Measurements from ENCODE around the gene UGCG. TPM values are rescaled to one million over a fixed set of nuclear protein-coding genes. Genes with fewer than 3 reads are reported as not detected.

UGCG gene
- total RNA-seq, 2 donors from 2014 or later = 15.1 to 15.8 TPM

DNA sequence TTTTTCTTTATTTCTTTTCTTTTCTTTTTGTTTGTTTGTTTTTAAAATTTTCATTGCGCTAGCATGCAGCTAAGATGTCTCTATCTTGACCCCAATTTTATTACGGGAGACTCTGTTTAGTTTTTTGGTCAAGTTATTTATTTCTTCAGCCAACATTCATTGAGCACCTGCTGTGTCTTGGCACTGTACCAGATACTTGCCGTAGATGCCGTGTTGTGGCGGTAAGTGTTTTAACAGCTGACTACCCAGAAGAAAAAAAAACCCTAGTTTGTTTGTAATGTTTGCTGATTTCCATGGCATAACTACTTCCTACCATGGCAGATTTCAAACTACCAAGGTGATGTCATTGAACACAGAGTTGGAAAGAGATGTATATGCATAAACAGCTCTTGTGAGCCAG, 65.0 kb downstream of the UGCG start:
- Mint-ChIP-seq H3K4me3 (no peak overlapping the region), H3K4me1 (peaks cover 15% of the 10 kb centered on the region), H3K27me3 (no peaks in the 10 kb centered on the region), H3K36me3 (ENCODE audit: low read depth) (no peaks in the 10 kb centered on the region), H3K9me3 (no peaks in the 10 kb centered on the region), H3K27ac (no peak overlapping the region)
- ATAC-seq (replicated peaks) = no peak

DNA sequence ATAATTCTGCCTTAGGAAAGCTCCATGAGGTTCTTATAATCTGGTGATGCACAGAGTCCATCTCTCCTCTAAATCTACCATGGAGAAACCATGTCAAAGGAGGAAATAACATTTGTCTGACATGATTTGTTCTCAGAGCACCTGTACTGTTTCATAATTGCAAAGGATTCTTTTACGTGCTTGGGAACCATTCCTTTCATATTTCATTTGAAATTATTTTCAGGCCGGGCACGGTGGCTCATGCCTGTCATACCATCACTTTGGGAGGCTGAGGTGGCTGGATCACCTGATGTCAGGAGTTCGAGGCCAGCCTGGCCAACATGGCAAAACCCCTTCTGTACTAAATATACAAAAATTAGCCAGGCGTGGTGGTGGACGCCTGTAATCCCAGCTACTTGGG, 65.4 kb downstream of the UGCG start:
- H3K27me3 Mint-ChIP-seq = no peaks in the 10 kb centered on the region
- no peak overlapping the region for H3K27ac Mint-ChIP-seq
- H3K4me3 Mint-ChIP-seq = no peak overlapping the region
- no peaks in the 10 kb centered on the region for H3K9me3 Mint-ChIP-seq
- H3K36me3 Mint-ChIP-seq (ENCODE audit: low read depth) = no peaks in the 10 kb centered on the region
- peaks cover 15% of the 10 kb centered on the region for H3K4me1 Mint-ChIP-seq
- ATAC-seq (replicated peaks) = no peak

DNA sequence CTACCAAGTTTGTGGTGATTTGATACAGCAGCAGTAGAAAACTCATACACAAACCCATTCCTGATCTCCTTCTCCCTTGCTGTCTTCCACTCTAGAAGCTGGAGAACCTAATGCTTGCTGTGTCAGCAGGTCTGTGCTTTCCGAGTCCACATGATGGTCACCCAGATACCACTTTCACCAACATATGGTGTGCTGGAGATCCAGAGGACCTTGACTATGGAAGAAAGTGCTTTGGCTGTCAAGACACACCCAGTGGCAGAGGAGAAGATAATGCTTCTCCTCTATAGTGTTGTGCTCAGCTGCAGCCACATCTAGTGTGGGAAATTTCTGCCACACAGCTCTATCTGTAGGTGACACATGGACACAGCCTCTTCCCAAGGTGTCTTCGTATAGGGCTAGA, 67.4 kb downstream of the UGCG start:
- no peaks in the 10 kb centered on the region for H3K27me3 Mint-ChIP-seq
- peaks cover 6% of the 10 kb centered on the region for H3K4me1 Mint-ChIP-seq
- no peak overlapping the region for H3K27ac Mint-ChIP-seq
- no peaks in the 10 kb centered on the region for H3K36me3 Mint-ChIP-seq (ENCODE audit: low read depth)
- no peaks in the 10 kb centered on the region for H3K9me3 Mint-ChIP-seq
- no peak overlapping the region for H3K4me3 Mint-ChIP-seq
- no peak for ATAC-seq (replicated peaks)

DNA sequence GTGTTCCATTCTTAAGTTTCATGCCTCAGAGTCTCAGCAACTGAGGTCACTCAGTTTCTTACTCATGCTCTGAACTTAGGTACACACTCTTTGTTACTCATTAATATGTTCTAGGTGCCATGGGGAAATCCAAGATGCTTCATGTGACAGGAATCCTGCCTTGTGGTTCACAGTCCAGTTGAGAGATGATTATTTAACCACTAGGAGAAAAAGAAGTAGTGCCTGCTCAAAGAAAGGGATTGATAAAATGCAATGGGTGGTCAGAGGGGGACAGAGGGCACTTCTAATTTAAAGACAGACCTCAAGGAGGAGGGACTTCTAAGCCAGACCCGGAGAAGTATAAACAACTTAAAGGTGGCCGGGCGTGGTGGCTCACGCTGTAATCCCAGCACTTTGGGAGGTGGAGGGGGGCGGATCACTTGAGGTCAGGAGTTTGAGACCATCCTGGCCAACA, 69.0 kb downstream of the UGCG start:
- no peaks in the 10 kb centered on the region for H3K36me3 Mint-ChIP-seq (ENCODE audit: low read depth)
- peaks cover 6% of the 10 kb centered on the region for H3K4me1 Mint-ChIP-seq
- H3K4me3 Mint-ChIP-seq = no peak overlapping the region
- no peaks in the 10 kb centered on the region for H3K27me3 Mint-ChIP-seq
- H3K9me3 Mint-ChIP-seq = no peaks in the 10 kb centered on the region
- no peak overlapping the region for H3K27ac Mint-ChIP-seq
- peak; percentile 99 for ATAC-seq (replicated peaks)

DNA sequence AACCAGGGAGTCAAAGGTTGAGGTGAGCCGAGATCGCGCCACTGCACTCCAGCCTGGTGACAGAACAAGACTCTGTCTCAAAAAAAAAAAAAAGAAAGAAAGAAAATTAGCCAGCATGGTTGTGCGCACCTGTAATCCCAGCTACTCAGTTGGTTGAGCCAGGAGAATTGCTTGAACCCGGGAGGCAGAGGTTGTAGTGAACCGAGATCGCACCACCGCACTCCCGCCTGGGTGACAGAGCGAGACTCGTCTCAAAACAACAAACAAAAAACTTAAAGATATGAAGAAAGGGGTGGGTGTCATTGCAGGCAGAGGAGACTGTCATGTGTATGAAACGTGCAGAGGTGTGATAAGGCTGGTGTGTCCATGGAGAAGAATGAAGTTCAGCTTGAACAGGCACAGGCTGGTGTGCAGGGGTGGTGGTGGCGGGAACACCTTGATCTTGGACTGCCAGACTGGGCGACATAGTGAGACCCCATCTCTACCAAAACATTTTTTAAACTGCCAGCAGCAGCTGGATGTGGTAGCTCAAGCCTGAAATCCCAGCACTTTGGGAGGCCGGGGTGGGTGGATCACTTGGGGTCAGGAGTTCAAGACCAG, 69.6 kb downstream of the UGCG start:
- H3K9me3 Mint-ChIP-seq = no peaks in the 10 kb centered on the region
- H3K4me3 Mint-ChIP-seq = no peak overlapping the region
- ATAC-seq (replicated peaks) = no peak
- H3K27ac Mint-ChIP-seq = no peak overlapping the region
- H3K36me3 Mint-ChIP-seq (ENCODE audit: low read depth) = no peaks in the 10 kb centered on the region
- H3K4me1 Mint-ChIP-seq = peaks cover 6% of the 10 kb centered on the region
- H3K27me3 Mint-ChIP-seq = no peaks in the 10 kb centered on the region

DNA sequence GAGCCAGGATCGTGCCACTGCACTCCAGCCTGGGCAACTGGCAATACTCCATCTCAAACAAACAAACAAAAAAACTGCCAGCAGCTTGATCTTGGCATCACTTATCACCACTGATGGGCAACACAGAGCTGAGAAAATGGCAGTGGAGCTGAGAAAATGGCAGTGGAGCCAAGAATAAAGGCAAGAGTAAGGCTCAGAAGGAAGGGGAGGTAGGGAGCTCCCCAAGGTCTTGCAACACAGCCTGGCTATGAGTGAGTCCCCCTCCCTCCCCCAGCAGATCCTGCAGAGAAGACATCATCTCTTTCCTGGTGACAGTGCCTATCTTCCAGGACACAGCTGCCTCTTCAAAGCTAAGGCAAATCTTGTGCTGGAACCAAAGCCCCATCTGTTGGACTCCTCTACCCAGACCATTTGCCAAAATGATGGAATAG, 70.3 kb downstream of the UGCG start:
- peaks cover 6% of the 10 kb centered on the region for H3K4me1 Mint-ChIP-seq
- ATAC-seq (replicated peaks) = no peak
- no peak overlapping the region for H3K27ac Mint-ChIP-seq
- H3K27me3 Mint-ChIP-seq = no peaks in the 10 kb centered on the region
- no peaks in the 10 kb centered on the region for H3K9me3 Mint-ChIP-seq
- H3K4me3 Mint-ChIP-seq = no peak overlapping the region
- H3K36me3 Mint-ChIP-seq (ENCODE audit: low read depth) = no peaks in the 10 kb centered on the region

DNA sequence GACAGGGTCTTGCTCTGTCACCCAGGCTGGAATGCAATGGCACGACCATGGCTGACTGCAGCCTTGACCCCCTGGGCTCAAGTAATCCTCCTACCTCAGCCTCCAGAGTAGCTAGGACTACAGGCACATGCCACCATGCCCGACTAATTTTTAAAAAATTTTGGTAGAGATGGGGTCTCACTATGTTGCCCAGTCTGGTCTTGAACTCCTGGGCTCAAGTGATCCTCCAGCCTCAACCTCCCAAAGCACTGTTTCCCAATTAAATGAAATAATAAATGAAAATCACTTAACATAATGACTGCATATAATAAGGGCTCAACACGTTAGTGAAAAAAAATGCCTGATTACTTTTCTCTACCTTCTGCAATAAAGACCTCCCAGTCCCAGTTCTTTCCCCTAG, 71.0 kb downstream of the UGCG start:
- Mint-ChIP-seq H3K36me3 (ENCODE audit: low read depth) (no peaks in the 10 kb centered on the region), H3K27me3 (no peaks in the 10 kb centered on the region), H3K4me3 (no peak overlapping the region), H3K9me3 (no peaks in the 10 kb centered on the region), H3K4me1 (peaks cover 6% of the 10 kb centered on the region), H3K27ac (no peak overlapping the region)
- ATAC-seq (replicated peaks) = no peak

DNA sequence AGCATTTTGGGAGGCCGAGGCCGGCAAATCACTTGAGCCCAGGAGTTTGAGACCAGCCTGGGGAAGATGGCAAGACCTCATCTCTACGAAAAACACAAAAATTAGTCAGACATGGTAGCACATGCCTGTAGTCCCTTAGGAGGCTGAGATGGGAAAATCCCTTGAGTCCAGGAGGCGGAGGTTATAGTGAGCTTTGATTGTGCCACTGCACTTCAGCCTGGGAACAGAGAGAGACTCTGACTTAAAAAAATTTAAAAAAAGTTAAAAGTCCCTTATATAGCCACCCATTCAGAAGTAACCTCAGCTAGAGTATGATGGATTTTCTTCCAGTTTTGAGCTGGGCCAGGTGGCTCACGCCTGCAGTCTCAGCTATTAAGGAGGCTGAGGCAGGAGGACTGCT, 72.4 kb downstream of the UGCG start:
- Mint-ChIP-seq H3K27ac (no peak overlapping the region), H3K9me3 (no peaks in the 10 kb centered on the region), H3K4me1 (peaks cover 6% of the 10 kb centered on the region), H3K27me3 (no peaks in the 10 kb centered on the region), H3K4me3 (no peak overlapping the region), H3K36me3 (ENCODE audit: low read depth) (no peaks in the 10 kb centered on the region)
- ATAC-seq (replicated peaks) = no peak

DNA sequence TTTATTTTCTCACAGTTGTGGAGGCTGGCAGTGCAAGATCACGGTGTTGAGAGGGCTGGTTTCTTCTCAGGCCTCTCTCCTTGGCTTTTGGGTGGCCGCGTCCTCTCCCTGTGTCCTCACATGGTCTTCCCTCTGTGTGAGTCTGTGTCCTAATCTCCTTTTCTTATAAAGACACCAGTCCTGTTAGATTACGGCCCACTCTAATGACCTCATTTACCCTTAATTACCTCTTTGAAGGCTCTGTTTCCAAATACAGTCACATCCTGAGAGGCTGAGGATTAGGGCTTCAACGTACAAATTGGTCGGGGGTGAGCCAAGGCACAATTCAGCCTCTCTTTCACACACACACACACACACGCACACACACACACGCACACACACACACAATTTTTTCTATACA, 73.0 kb downstream of the UGCG start:
- Mint-ChIP-seq H3K9me3 (no peaks in the 10 kb centered on the region), H3K4me1 (peaks cover 6% of the 10 kb centered on the region), H3K4me3 (no peak overlapping the region), H3K27me3 (no peaks in the 10 kb centered on the region), H3K27ac (no peak overlapping the region), H3K36me3 (ENCODE audit: low read depth) (no peaks in the 10 kb centered on the region)
- no peak for ATAC-seq (replicated peaks)

DNA sequence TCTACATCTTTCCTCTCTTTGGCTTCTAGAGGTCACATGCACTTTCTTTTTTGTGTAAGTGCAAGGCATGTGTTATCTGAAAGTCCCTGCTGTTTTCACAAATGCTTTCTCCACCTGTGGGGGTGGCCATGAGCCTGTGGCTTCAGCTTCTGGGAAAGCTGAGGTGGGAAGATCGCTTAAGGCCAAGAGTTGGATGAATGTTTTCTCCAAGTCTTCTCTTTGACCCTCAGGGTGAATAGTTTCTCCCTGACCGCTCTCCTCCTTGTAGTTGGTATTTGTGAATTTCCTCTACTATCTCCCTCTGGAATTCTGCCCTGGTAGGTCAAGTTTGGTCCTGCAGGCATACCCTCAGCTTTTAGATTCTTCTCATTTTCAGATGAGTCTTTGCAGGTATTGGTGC, 74.2 kb downstream of the UGCG start:
- no peaks in the 10 kb centered on the region for H3K4me1 Mint-ChIP-seq
- no peaks in the 10 kb centered on the region for H3K9me3 Mint-ChIP-seq
- ATAC-seq (replicated peaks) = no peak
- no peak overlapping the region for H3K4me3 Mint-ChIP-seq
- no peak overlapping the region for H3K27ac Mint-ChIP-seq
- H3K36me3 Mint-ChIP-seq (ENCODE audit: low read depth) = no peaks in the 10 kb centered on the region
- no peaks in the 10 kb centered on the region for H3K27me3 Mint-ChIP-seq

DNA sequence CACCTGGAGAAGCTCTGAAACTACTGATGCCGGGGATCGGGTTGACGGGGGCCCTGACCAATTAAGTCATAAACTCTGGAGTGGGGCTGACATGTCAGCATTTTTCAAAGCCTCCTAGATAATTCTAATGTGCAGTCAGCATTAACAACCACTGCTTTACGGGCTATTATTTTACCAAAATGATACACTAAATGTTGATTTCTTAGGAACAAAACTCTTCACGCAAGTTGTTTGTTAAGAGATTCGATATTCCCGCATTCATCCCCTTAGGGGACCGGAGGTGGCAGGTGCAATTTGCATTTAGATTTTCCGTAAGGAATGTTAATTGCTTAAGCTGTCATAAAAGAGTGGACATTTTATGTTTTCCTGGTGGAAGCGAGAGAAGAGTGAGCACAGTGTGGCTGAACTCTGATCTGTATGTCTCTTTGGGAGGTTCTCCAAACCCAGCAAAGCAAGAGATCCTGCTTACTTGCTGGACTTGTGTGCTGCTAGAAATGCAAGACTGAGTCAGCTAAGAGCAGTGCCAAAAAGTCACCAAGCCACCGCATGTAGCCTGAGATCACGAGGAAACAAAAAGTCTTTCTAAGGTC, 77.6 kb downstream of the UGCG start:
- no peak for ATAC-seq (replicated peaks)
- Mint-ChIP-seq H3K36me3 (ENCODE audit: low read depth) (no peaks in the 10 kb centered on the region), H3K4me1 (no peaks in the 10 kb centered on the region), H3K4me3 (no peak overlapping the region), H3K9me3 (no peaks in the 10 kb centered on the region), H3K27ac (no peak overlapping the region), H3K27me3 (no peaks in the 10 kb centered on the region)

DNA sequence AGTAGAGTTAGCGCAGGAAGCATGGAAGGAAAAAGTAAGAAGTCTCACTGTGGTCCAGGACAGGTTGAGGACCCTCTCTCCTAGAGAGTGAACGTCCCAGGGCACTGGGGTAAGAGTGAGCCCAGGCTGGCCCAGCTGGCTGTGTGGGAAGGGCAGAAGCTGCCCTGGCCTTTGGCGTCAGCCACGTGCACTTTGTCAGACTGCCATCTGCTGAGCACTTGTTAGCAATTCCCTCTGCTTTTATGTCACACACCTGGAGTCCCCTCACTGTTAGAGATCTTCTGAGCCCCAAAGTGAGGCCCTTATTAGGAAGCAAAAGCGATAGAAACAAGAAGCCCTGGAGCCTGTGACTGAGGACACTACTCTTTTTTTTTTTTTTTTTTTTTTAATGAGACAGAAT, 79.1 kb downstream of the UGCG start:
- Mint-ChIP-seq H3K27ac (no peak overlapping the region), H3K9me3 (no peaks in the 10 kb centered on the region), H3K27me3 (no peaks in the 10 kb centered on the region), H3K36me3 (ENCODE audit: low read depth) (no peaks in the 10 kb centered on the region), H3K4me3 (no peak overlapping the region), H3K4me1 (no peaks in the 10 kb centered on the region)
- peak; percentile 34 for ATAC-seq (replicated peaks)

DNA sequence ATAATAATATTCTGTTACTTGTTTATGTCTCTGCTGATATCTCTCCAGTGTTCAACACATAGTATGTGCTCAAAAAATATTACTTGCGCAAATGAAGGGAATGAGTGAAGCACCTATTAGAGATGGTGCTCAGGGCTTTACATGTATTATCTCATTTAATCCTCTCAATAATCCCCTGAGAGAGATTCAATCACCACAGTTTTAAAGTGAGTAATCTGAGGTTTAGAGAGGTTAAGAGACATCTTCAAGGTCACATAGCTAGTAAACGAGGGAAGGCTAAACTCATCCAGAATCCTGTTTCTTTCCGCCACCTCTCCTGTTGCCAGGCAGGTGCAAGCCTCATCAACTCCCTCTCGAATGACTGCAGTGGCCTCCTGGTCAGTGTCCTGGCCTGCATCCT, 82.0 kb downstream of the UGCG start:
- Mint-ChIP-seq H3K27me3 (no peaks in the 10 kb centered on the region), H3K9me3 (no peaks in the 10 kb centered on the region), H3K4me1 (peaks cover under 1% of the 10 kb centered on the region), H3K27ac (no peak overlapping the region), H3K36me3 (ENCODE audit: low read depth) (no peaks in the 10 kb centered on the region), H3K4me3 (no peak overlapping the region)
- ATAC-seq (replicated peaks) = no peak

DNA sequence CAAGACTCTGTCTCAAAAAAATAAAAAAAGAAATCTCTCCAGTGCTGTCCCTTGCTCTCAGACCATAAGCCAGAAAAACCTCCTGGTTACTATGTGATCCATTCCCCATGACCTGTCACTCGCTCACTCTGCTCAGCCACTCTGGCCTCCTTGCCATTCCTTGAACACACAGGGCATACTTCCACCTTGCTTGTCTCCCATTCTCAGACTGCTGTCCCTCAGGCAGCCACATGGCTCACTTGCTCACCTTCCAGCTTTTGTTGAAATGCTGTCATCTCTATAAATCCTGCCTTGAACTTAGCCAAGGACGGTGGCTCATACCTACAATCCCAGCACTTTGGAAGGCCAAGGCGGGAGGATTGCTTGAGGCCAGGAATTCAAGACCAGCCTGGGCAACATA, 82.9 kb downstream of the UGCG start:
- no peak overlapping the region for H3K27ac Mint-ChIP-seq
- H3K27me3 Mint-ChIP-seq = no peaks in the 10 kb centered on the region
- H3K36me3 Mint-ChIP-seq (ENCODE audit: low read depth) = no peaks in the 10 kb centered on the region
- H3K9me3 Mint-ChIP-seq = no peaks in the 10 kb centered on the region
- ATAC-seq (replicated peaks) = no peak
- H3K4me3 Mint-ChIP-seq = no peak overlapping the region
- H3K4me1 Mint-ChIP-seq = peaks cover 7% of the 10 kb centered on the region

DNA sequence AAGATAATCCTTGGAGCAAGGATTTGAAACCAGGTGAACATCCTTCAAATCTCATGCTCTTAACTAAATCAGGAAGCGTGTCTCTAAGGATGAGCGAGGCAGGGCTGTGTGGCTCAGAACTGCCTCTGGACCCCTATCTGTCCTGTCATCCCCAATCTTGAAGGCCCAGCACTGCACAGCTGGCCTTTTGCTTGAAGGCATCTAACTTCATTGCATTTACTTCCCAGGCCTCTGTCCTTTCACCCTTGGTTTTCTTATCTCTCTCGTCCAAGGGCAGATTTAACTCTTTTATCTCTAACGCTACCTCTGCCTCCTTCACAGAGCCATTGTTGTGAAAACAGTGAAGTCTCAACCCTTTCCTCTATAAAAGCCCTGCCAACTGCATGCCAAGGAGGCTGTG, 83.8 kb downstream of the UGCG start:
- no peaks in the 10 kb centered on the region for H3K36me3 Mint-ChIP-seq (ENCODE audit: low read depth)
- no peaks in the 10 kb centered on the region for H3K27me3 Mint-ChIP-seq
- no peak overlapping the region for H3K27ac Mint-ChIP-seq
- no peaks in the 10 kb centered on the region for H3K9me3 Mint-ChIP-seq
- H3K4me1 Mint-ChIP-seq = peaks cover 7% of the 10 kb centered on the region
- no peak overlapping the region for H3K4me3 Mint-ChIP-seq
- ATAC-seq (replicated peaks) = no peak

DNA sequence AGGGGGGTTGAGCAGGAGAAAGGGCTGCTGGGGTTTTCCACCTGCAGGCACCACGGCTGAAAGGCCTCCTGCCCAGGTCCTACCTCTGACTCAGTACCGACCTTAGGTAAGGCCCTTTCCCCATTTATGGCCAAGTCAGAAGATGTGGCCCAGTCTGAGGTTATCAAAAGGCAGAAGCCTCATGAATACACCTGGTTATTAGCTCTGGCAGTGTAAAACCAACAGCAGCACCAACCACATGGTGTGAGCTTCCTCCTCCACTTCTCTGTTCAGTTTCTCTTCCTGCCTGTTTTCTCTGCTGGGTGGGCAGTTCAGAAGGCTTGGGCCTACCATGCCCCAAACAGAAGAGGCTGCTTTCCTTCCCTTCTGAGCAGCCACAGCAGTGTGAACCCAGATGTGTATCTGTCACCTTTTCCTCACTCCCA, 86.9 kb downstream of the UGCG start:
- Mint-ChIP-seq H3K36me3 (ENCODE audit: low read depth) (no peaks in the 10 kb centered on the region), H3K4me3 (no peak overlapping the region), H3K27ac (no peak overlapping the region), H3K9me3 (no peaks in the 10 kb centered on the region), H3K4me1 (peaks cover 13% of the 10 kb centered on the region), H3K27me3 (no peaks in the 10 kb centered on the region)
- ATAC-seq (replicated peaks) = peak; percentile 34

Data from activated T-helper 17 cell treated with anti-CD3 and anti-CD28 coated beads, Interleukin-2, amount 50 U/mL, for 72 hours (primary cell).